A204.1 (cell line): ENCODE data around the gene TIGAR.

Experiments used
- FAIRE-seq: peaks from 2 replicates; lab custom pipeline; 2012; peaks lifted over from hg19 to GRCh38; lab: Jason Lieb, UNC

TIGAR gene

GRCh38 chr12:4380332-4380731 is 59.3 kb downstream of the TIGAR start:
- no peak for FAIRE-seq

- FAIRE-seq, result no peak
Measured at GRCh38 chr12:4383304-4383865, 62.4 kb downstream of the TIGAR start.

- FAIRE-seq, result no peak
Measured at GRCh38 chr12:4386801-4387200, 65.8 kb downstream of the TIGAR start.

GRCh38 chr12:4387607-4388006 is 66.6 kb downstream of the TIGAR start:
- no peak for FAIRE-seq

GRCh38 chr12:4388032-4388431 is 67.0 kb downstream of the TIGAR start:
- no peak for FAIRE-seq

- FAIRE-seq, result no peak
Measured at GRCh38 chr12:4388662-4389061, 67.6 kb downstream of the TIGAR start.

GRCh38 chr12:4392223-4392742 is 71.3 kb downstream of the TIGAR start:
- FAIRE-seq, result no peak

GRCh38 chr12:4393211-4393610 is 72.2 kb downstream of the TIGAR start:
- FAIRE-seq, result no peak

- no peak for FAIRE-seq
Measured at GRCh38 chr12:4395818-4396217, 74.8 kb downstream of the TIGAR start.

- no peak for FAIRE-seq
Measured at GRCh38 chr12:4401117-4401516, 80.1 kb downstream of the TIGAR start.

GRCh38 chr12:4402996-4403395 is 82.0 kb downstream of the TIGAR start:
- no peak for FAIRE-seq
